Keratinocyte (primary cell): Measurements from ENCODE around the gene KDM6B. TPM values are rescaled to one million over a fixed set of nuclear protein-coding genes. Genes with fewer than 3 reads are reported as not detected.
A peak's percentile ranks its signal among the peaks of the same experiment; 100 is the strongest.

Experiments
- DNase-seq: peaks from one replicate; pipeline ENCODE4 v3.0.0-alpha.2; 2011; ENCODE audit warnings: low read depth, missing footprints, low spot score
- FAIRE-seq: peaks from 2 replicates; lab custom pipeline; 2011; peaks lifted over from hg19 to GRCh38; lab: Jason Lieb, UNC
- H2AFZ ChIP-seq: 2 replicates; pipeline ENCODE4 v1.6.0; 2012; ENCODE audit warnings: low read length, control low read depth, inconsistent platforms; ENCODE audit not compliant: control insufficient read depth
- H3K27ac ChIP-seq: 2 replicates; pipeline ENCODE4 v1.5.1; 2011; ENCODE audit warnings: low read length; ENCODE audit not compliant: control insufficient read depth, insufficient read depth
- H3K27me3 ChIP-seq: 3 replicates; pipeline ENCODE4 v1.6.0; 2011; ENCODE audit warnings: low read length; ENCODE audit not compliant: control insufficient read depth, insufficient read depth; ENCODE audit errors: extremely low read depth
- H3K36me3 ChIP-seq, 2 experiments: 2 replicates in 1 of 2; 3 replicates in 1 of 2; pipeline ENCODE4 v1.5.1; 2011; ENCODE audit warnings: low read length in 2 of 2, mild to moderate bottlenecking in 1 of 2; ENCODE audit not compliant: control insufficient read depth in 2 of 2, insufficient read depth in 2 of 2; ENCODE audit errors: extremely low read depth in 1 of 2
- H3K4me1 ChIP-seq: 3 replicates; pipeline ENCODE4 v1.5.1; 2011; ENCODE audit warnings: low read length; ENCODE audit not compliant: control insufficient read depth, insufficient read depth; ENCODE audit errors: extremely low read depth
- H3K4me2 ChIP-seq: 3 replicates; pipeline ENCODE4 v1.6.0; 2011; ENCODE audit warnings: low read depth, low read length; ENCODE audit not compliant: control insufficient read depth, insufficient read depth; ENCODE audit errors: extremely low read depth
- H3K4me3 ChIP-seq, 3 experiments: fragments of 200-600 bp in 1 of 3; sonication (generic) in 1 of 3; 2 replicates in 2 of 3; 3 replicates in 1 of 3; pipeline ENCODE4 v1.5.1; 2011 to 2016; ENCODE audit warnings: low read length in 3 of 3, mild to moderate bottlenecking in 3 of 3, control low read depth in 2 of 3, inconsistent platforms in 1 of 3, low read depth in 1 of 3, mixed read lengths in 1 of 3, mixed run types in 1 of 3, moderate library complexity in 1 of 3; ENCODE audit not compliant: control insufficient read depth in 2 of 3, insufficient read depth in 2 of 3; ENCODE audit errors: extremely low read depth in 1 of 3
- H3K79me2 ChIP-seq: 2 replicates; pipeline ENCODE4 v1.6.0; 2012; ENCODE audit warnings: low read length; ENCODE audit not compliant: control insufficient read depth, insufficient read depth
- H3K9ac ChIP-seq: 3 replicates; pipeline ENCODE4 v1.6.0; 2011; ENCODE audit warnings: low read length; ENCODE audit not compliant: control insufficient read depth, insufficient read depth; ENCODE audit errors: extremely low read depth
- H3K9me1 ChIP-seq: 3 replicates; pipeline ENCODE4 v1.6.0; 2011; ENCODE audit warnings: low read length; ENCODE audit not compliant: control insufficient read depth, insufficient read depth; ENCODE audit errors: extremely low read depth
- H3K9me3 ChIP-seq: 2 replicates; pipeline ENCODE4 v1.5.1; 2012; ENCODE audit warnings: low read depth, low read length; ENCODE audit not compliant: control insufficient read depth
- H4K20me1 ChIP-seq: 3 replicates; pipeline ENCODE4 v1.6.0; 2011; ENCODE audit warnings: low read length; ENCODE audit not compliant: control insufficient read depth, insufficient read depth; ENCODE audit errors: extremely low read depth
- CTCF ChIP-seq, 3 experiments: IDR thresholded peaks in 1 of 3; conservative IDR thresholded peaks in 1 of 3; optimal IDR thresholded peaks in 1 of 3; 2 replicates in 2 of 3; 3 replicates in 1 of 3; pipeline versions ENCODE3 to v1.5.1; 2011; ENCODE audit warnings: low read length in 3 of 3, mild to moderate bottlenecking in 3 of 3, moderate library complexity in 2 of 3, control low read depth in 1 of 3, inconsistent platforms in 1 of 3; ENCODE audit not compliant: insufficient read depth in 2 of 3; ENCODE audit errors: extremely low read depth in 1 of 3
- EZH2 ChIP-seq: IDR thresholded peaks from one replicate; pipeline ENCODE4 v1.6.1; 2012; ENCODE audit warnings: inconsistent platforms, mild to moderate bottlenecking, low read length, moderate library complexity
- dilution Hi-C: fragments of 300-500 bp; cut with MboI; formaldehyde crosslinking; loops from one replicate; pipeline ENCODE4 v1.7.0; 2020; ENCODE audit warnings: low sequenced_read_pairs; ENCODE audit not compliant: extremely low pct_ligation_motif_present
- polyA plus RNA-seq, 5 experiments: library from polyadenylated mRNA; depleted of rRNA in 3 of 5; stranded (reverse) in 3 of 5; stranded (forward) in 1 of 5; unstranded in 1 of 5; fragments of >200 nt; gene quantifications; 1 replicate in 1 of 5; 2 replicates in 3 of 5; 3 replicates in 1 of 5; pipeline versions ENCODE4 v1.2.1 to v1.2.3, GENCODE V29; 2011 to 2012; ENCODE audit warnings: missing spikeins in 2 of 5, low read depth in 1 of 5, low replicate concordance in 1 of 5

The KDM6B gene
- polyA plus RNA-seq, 1 donor (not counting 4 experiments of a cell fraction or from before 2014, with no cell fraction given), result 1.6 TPM

GRCh38 chr17:7850701-7851437, 16.9 kb downstream of the KDM6B start:
- no peaks in the 10 kb centered on the region for H3K27me3 ChIP-seq
- H3K27ac ChIP-seq, result no peak overlapping the region
- DNase-seq (no peak), FAIRE-seq (no peak)
- no peaks in the 10 kb centered on the region for H3K9me3 ChIP-seq
- H3K9ac ChIP-seq, result no peak overlapping the region
- peaks cover 8% of the 10 kb centered on the region for H4K20me1 ChIP-seq
- peak overlapping the region; percentile 25 for H3K4me2 ChIP-seq
- H3K36me3 ChIP-seq, result peaks cover 37 to 39% of the 10 kb centered on the region in 2 experiments
- H2AFZ ChIP-seq, result no peak overlapping the region
- dilution Hi-C loops, result no loop called here
- H3K4me3 ChIP-seq, result no peak overlapping the region
- TF ChIP-seq CTCF (optimal IDR thresholded peaks at IDR 0.05 in 1 of 3, IDR thresholded peaks at IDR 0.05 in 1 of 3, conservative IDR thresholded peaks at IDR 0.05 in 1 of 3; ENCODE audit: extremely low read depth in 1 of 3, insufficient read depth in 2 of 3, low read length in 3 of 3) (no peak), EZH2 (no peak)
- peaks cover 23% of the 10 kb centered on the region for H3K79me2 ChIP-seq
- H3K9me1 ChIP-seq, result no peaks in the 10 kb centered on the region
- peaks cover 23% of the 10 kb centered on the region for H3K4me1 ChIP-seq

GRCh38 chr17:7851438-7852261, 17.6 kb downstream of the KDM6B start:
- no peaks in the 10 kb centered on the region for H3K9me1 ChIP-seq
- H3K4me3 ChIP-seq, result no peak overlapping the region
- H3K9me3 ChIP-seq, result no peaks in the 10 kb centered on the region
- dilution Hi-C loops, result no loop called here
- no peaks in the 10 kb centered on the region for H3K27me3 ChIP-seq
- no peak overlapping the region for H2AFZ ChIP-seq
- peaks cover 23% of the 10 kb centered on the region for H3K79me2 ChIP-seq
- peaks cover 8% of the 10 kb centered on the region for H4K20me1 ChIP-seq
- TF ChIP-seq CTCF (optimal IDR thresholded peaks at IDR 0.05 in 1 of 3, IDR thresholded peaks at IDR 0.05 in 1 of 3, conservative IDR thresholded peaks at IDR 0.05 in 1 of 3; ENCODE audit: extremely low read depth in 1 of 3, insufficient read depth in 2 of 3, low read length in 3 of 3), result peak; percentile 89 to 99 (median 98)
- no peak for TF ChIP-seq EZH2
- H3K36me3 ChIP-seq, result peaks cover 33 to 39% of the 10 kb centered on the region in 2 experiments
- H3K4me2 ChIP-seq, result peak overlapping the region; percentile 25
- H3K27ac ChIP-seq, result no peak overlapping the region
- FAIRE-seq, result peak; percentile 72
- peaks cover 31% of the 10 kb centered on the region for H3K4me1 ChIP-seq
- no peak for DNase-seq
- H3K9ac ChIP-seq, result no peak overlapping the region
